Vagina (tissue), 2 donors: ENCODE results near the gene USP6NL. TPM values are rescaled to one million over a fixed set of nuclear protein-coding genes. Genes with fewer than 3 reads are reported as not detected.

Experiments used
- DNase-seq, 2 donors: peaks; one replicate each; pipeline ENCODE4 v3.0.0-alpha.2; 2017; ENCODE audit errors: extremely low spot score in 2 of 2
- H3K27ac ChIP-seq: fragments of 200-600 bp; sonication (generic); one replicate; pipeline ENCODE4 v1.5.1; 2019
- H3K27me3 ChIP-seq: fragments of 200-600 bp; sonication (generic); one replicate; pipeline ENCODE4 v1.5.1; 2019
- H3K36me3 ChIP-seq, 2 donors: fragments of 200-600 bp; sonication (generic); one replicate each; pipeline ENCODE4 v1.5.1; 2017 to 2019
- H3K4me1 ChIP-seq: fragments of 200-600 bp; sonication (generic); one replicate; pipeline ENCODE4 v1.5.1; 2019
- H3K4me3 ChIP-seq, 2 donors: fragments of 200-600 bp; sonication (generic); 1 replicate in 1 of 2; 2 replicates in 1 of 2; pipeline ENCODE4 v1.5.1; 2016 to 2019
- H3K9me3 ChIP-seq: fragments of 200-600 bp; sonication (generic); one replicate; pipeline ENCODE4 v1.5.1; 2019
- POLR2A ChIP-seq, 2 donors: fragments of 450-650 bp; IDR thresholded peaks; one replicate each; pipeline ENCODE4 v1.6.1; 2017; ENCODE audit warnings: antibody characterized with exemption in 2 of 2, mild to moderate bottlenecking in 2 of 2, moderate library complexity in 2 of 2
- POLR2AphosphoS5 ChIP-seq, 2 donors: sonication (generic); formaldehyde crosslinking; IDR thresholded peaks; one replicate each; pipeline ENCODE4 v1.9.0; 2017; ENCODE audit warnings: antibody characterized with exemption in 2 of 2, mild to moderate bottlenecking in 2 of 2, low read depth in 1 of 2; ENCODE audit not compliant: insufficient read depth in 1 of 2
- intact Hi-C: fragments of 100-400 bp; cut with DNase I; formaldehyde crosslinking; loops from one replicate; pipeline ENCODE4 v1.15.1; 2023
- total RNA-seq: library from RNA; depleted of rRNA; stranded (reverse); fragments of >200 nt; gene quantifications from one replicate; pipeline ENCODE4 v1.2.3, GENCODE V29; 2016
- TF ChIP-seq, protein P1 (sequence below), 3 experiments: fragments of 450-650 bp in 2 of 3; fragments of 200-600 bp in 1 of 3; sonication (generic) in 1 of 3; IDR thresholded peaks; one replicate each; pipeline ENCODE4 v1.5.1; 2017 to 2019; ENCODE audit warnings: antibody characterized with exemption in 3 of 3, mild to moderate bottlenecking in 2 of 3, moderate library complexity in 2 of 3

USP6NL gene
- total RNA-seq, 1 donor from 2014 or later, result 23.3 TPM

DNA sequence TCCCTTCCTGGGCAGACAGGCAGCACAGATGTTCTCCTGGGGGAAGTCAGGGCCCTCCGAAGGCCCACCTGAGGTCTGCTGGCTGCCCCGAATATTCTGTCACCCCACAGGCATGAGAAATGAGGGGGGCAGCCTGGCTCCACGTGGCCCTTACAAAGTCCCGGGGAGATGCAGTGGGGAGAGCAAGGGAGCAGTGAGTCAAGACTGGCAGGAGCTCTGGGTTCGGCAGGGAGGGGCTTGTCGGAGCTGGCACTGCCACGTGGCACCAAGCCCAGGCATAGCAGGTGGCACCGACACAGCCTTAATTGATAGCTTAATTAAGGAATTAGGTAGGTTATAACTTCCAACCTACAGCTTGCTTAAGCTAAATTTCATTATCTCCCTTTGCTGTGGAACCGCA is 163.9 kb downstream of the USP6NL start:
- Histone ChIP-seq H3K9me3 (no peaks in the 10 kb centered on the region), H3K27ac (no peak overlapping the region), H3K4me1 (no peaks in the 10 kb centered on the region)

GRCh38 chr10:11446864-11447263 is 164.6 kb downstream of the USP6NL start:
- Histone ChIP-seq H3K27me3 (no peaks in the 10 kb centered on the region), H3K27ac (no peak overlapping the region), H3K4me1 (no peaks in the 10 kb centered on the region), H3K36me3 (no peaks in the 10 kb centered on the region), H3K4me3 (no peak overlapping the region), H3K9me3 (no peaks in the 10 kb centered on the region)
- DNase-seq, result peak in 1 of 2 donors; percentile 72
- TF ChIP-seq, protein P1, sequence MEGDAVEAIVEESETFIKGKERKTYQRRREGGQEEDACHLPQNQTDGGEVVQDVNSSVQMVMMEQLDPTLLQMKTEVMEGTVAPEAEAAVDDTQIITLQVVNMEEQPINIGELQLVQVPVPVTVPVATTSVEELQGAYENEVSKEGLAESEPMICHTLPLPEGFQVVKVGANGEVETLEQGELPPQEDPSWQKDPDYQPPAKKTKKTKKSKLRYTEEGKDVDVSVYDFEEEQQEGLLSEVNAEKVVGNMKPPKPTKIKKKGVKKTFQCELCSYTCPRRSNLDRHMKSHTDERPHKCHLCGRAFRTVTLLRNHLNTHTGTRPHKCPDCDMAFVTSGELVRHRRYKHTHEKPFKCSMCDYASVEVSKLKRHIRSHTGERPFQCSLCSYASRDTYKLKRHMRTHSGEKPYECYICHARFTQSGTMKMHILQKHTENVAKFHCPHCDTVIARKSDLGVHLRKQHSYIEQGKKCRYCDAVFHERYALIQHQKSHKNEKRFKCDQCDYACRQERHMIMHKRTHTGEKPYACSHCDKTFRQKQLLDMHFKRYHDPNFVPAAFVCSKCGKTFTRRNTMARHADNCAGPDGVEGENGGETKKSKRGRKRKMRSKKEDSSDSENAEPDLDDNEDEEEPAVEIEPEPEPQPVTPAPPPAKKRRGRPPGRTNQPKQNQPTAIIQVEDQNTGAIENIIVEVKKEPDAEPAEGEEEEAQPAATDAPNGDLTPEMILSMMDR (IDR thresholded peaks at IDR 0.05), result no peak
- TF ChIP-seq POLR2AphosphoS5 (IDR thresholded peaks at IDR 0.05; ENCODE audit: insufficient read depth in 1 of 2, low read depth in 1 of 2) (no peak), POLR2A (IDR thresholded peaks at IDR 0.05) (no peak)
- intact Hi-C loops, result no loop called here

More for the DNA sequence above, 163.9 kb downstream of the USP6NL start:
- Histone ChIP-seq H3K27me3 (no peaks in the 10 kb centered on the region), H3K4me3 (no peak overlapping the region), H3K36me3 (no peaks in the 10 kb centered on the region)
- peak in 1 of 2 donors; percentile 81 for DNase-seq
- intact Hi-C loops, result no loop called here
- no peak for TF ChIP-seq POLR2AphosphoS5 (IDR thresholded peaks at IDR 0.05; ENCODE audit: insufficient read depth in 1 of 2, low read depth in 1 of 2)
- TF ChIP-seq, protein P1 (IDR thresholded peaks at IDR 0.05), result no peak

DNA sequence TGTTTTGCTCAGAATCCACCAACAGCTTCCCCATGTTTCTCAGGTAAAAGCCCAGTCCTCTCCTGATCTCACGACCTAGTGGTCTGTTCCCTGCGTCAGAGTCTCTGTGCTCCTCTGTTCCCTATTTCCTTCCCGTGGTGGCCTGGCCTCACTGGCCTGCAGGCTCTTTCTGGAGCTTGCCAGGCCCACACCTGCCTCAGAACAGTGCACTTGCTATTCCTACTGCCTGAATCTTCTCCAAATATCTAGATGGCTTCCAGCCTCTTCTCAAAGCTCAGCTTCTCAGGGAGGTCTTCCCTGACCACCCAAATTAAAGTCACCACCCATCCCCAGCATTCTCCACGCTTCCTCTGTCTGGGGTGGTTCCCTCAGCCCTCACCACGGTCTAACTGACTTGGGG is 165.3 kb downstream of the USP6NL start:
- DNase-seq, result peak in 1 of 2 donors; percentile 56
- TF ChIP-seq POLR2AphosphoS5 (IDR thresholded peaks at IDR 0.05; ENCODE audit: insufficient read depth in 1 of 2, low read depth in 1 of 2) (no peak), POLR2A (IDR thresholded peaks at IDR 0.05) (no peak)
- TF ChIP-seq, protein P1 (IDR thresholded peaks at IDR 0.05), result no peak
- intact Hi-C loops, result no loop called here
- no peaks in the 10 kb centered on the region for H3K36me3 ChIP-seq
- H3K27ac ChIP-seq, result no peak overlapping the region
- H3K27me3 ChIP-seq, result no peaks in the 10 kb centered on the region
- no peaks in the 10 kb centered on the region for H3K9me3 ChIP-seq
- H3K4me3 ChIP-seq, result no peak overlapping the region
- no peaks in the 10 kb centered on the region for H3K4me1 ChIP-seq

- no peaks in the 10 kb centered on the region for H3K4me1 ChIP-seq
- H3K27me3 ChIP-seq, result no peaks in the 10 kb centered on the region
- no peaks in the 10 kb centered on the region for H3K36me3 ChIP-seq
- no peaks in the 10 kb centered on the region for H3K9me3 ChIP-seq
- no peak for TF ChIP-seq POLR2A (IDR thresholded peaks at IDR 0.05)
- TF ChIP-seq POLR2AphosphoS5 (IDR thresholded peaks at IDR 0.05; ENCODE audit: insufficient read depth in 1 of 2, low read depth in 1 of 2), result no peak
- TF ChIP-seq, protein P1 (IDR thresholded peaks at IDR 0.05), result no peak
- H3K27ac ChIP-seq, result no peak overlapping the region
- no peak overlapping the region for H3K4me3 ChIP-seq
- intact Hi-C loops, result no loop called here
- DNase-seq, result peak in 1 of 2 donors; percentile 64
Observed at GRCh38 chr10:11444531-11445228, 166.8 kb downstream of the USP6NL start.

- H3K36me3 ChIP-seq, result no peaks in the 10 kb centered on the region
- H3K4me1 ChIP-seq, result no peaks in the 10 kb centered on the region
- intact Hi-C loops, result no loop called here
- no peaks in the 10 kb centered on the region for H3K9me3 ChIP-seq
- no peaks in the 10 kb centered on the region for H3K27me3 ChIP-seq
- peak in 1 of 2 donors; percentile 77 for DNase-seq
- TF ChIP-seq POLR2A (IDR thresholded peaks at IDR 0.05) (no peak), POLR2AphosphoS5 (IDR thresholded peaks at IDR 0.05; ENCODE audit: insufficient read depth in 1 of 2, low read depth in 1 of 2) (no peak)
- TF ChIP-seq, protein P1 (IDR thresholded peaks at IDR 0.05), result no peak
- no peak overlapping the region for H3K4me3 ChIP-seq
- H3K27ac ChIP-seq, result no peak overlapping the region
Observed at GRCh38 chr10:11444155-11444530, 167.3 kb downstream of the USP6NL start.
